Measurements from ENCODE around the gene LYPD4.

LYPD4 gene

DNA sequence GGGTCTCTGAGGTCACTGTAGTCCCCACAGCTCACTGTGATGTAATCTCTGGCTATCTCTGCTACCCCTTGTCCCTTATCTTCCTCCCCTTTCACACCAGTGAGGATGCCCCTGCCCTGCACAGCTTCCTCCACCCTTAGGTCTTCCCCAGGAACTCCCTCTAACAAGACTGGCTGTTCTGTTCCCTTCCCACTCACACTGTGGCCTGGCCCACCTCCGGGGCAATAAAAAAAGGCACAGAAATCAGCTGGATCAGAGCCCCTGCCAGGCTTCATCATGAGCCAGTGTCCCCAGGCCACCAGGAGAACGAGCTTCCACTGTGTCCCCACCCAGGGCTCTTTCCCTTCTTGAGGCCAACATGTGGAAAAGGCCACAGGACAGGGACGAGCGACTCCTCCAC, 43.5 kb downstream of the LYPD4 start:
- TF ChIP-seq EZH2phosphoT487 (conservative IDR thresholded peaks at IDR 0.05; ENCODE audit: low read length) = no peak
- no peak for TF ChIP-seq CTCF (IDR thresholded peaks at IDR 0.05; ENCODE audit: insufficient read depth, low read length, poor library complexity, severe bottlenecking)
- H3K27ac ChIP-seq (ENCODE audit: low read depth, low read length) = no peak overlapping the region
- H3K9me3 ChIP-seq (ENCODE audit: insufficient read depth, low read length) = no peaks in the 10 kb centered on the region

GRCh38 chr19:41799444-41800000, 45.0 kb downstream of the LYPD4 start:
- no peaks in the 10 kb centered on the region for H3K36me3 ChIP-seq (ENCODE audit: low read length)
- no peaks in the 10 kb centered on the region for H3K9me3 ChIP-seq (ENCODE audit: insufficient read depth, low read length)
- H3F3A ChIP-seq (ENCODE audit: insufficient read depth) = no peaks in the 10 kb centered on the region
- no peak for TF ChIP-seq EZH2phosphoT487 (conservative IDR thresholded peaks at IDR 0.05; ENCODE audit: low read length)
- TF ChIP-seq CTCF (IDR thresholded peaks at IDR 0.05; ENCODE audit: insufficient read depth, low read length, poor library complexity, severe bottlenecking) = no peak
- no peaks in the 10 kb centered on the region for H3K79me2 ChIP-seq (ENCODE audit: insufficient read depth, low read length)
- H3K9me2 ChIP-seq (replicated peaks; ENCODE audit: insufficient read depth, low read length) = no peaks in the 10 kb centered on the region
- H3K27ac ChIP-seq (ENCODE audit: low read depth, low read length) = no peak overlapping the region
- no peak overlapping the region for H3K9ac ChIP-seq (ENCODE audit: low read length)
- no peaks in the 10 kb centered on the region for H3K27me3 ChIP-seq (ENCODE audit: low read length)
- no peak overlapping the region for H3K4me3 ChIP-seq (ENCODE audit: insufficient read depth, low read length, poor library complexity, severe bottlenecking)
- H2AFZ ChIP-seq (ENCODE audit: low read depth, low read length, severe bottlenecking) = no peak overlapping the region
- H4K20me1 ChIP-seq (ENCODE audit: low read depth, low read length) = no peaks in the 10 kb centered on the region
- H3K4me2 ChIP-seq (ENCODE audit: low read depth, low read length, poor library complexity, severe bottlenecking) = no peak overlapping the region

More for the DNA sequence above, 43.5 kb downstream of the LYPD4 start:
- H3K27me3 ChIP-seq (ENCODE audit: low read length) = no peaks in the 10 kb centered on the region
- no peak overlapping the region for H3K9ac ChIP-seq (ENCODE audit: low read length)
- no peaks in the 10 kb centered on the region for H3K36me3 ChIP-seq (ENCODE audit: low read length)
- no peak overlapping the region for H2AFZ ChIP-seq (ENCODE audit: low read depth, low read length, severe bottlenecking)
- H3F3A ChIP-seq (ENCODE audit: insufficient read depth) = no peaks in the 10 kb centered on the region
- H3K4me2 ChIP-seq (ENCODE audit: low read depth, low read length, poor library complexity, severe bottlenecking) = no peak overlapping the region
- H3K79me2 ChIP-seq (ENCODE audit: insufficient read depth, low read length) = no peaks in the 10 kb centered on the region
- no peak overlapping the region for H3K4me3 ChIP-seq (ENCODE audit: insufficient read depth, low read length, poor library complexity, severe bottlenecking)
- no peaks in the 10 kb centered on the region for H3K9me2 ChIP-seq (replicated peaks; ENCODE audit: insufficient read depth, low read length)
- no peaks in the 10 kb centered on the region for H4K20me1 ChIP-seq (ENCODE audit: low read depth, low read length)

DNA sequence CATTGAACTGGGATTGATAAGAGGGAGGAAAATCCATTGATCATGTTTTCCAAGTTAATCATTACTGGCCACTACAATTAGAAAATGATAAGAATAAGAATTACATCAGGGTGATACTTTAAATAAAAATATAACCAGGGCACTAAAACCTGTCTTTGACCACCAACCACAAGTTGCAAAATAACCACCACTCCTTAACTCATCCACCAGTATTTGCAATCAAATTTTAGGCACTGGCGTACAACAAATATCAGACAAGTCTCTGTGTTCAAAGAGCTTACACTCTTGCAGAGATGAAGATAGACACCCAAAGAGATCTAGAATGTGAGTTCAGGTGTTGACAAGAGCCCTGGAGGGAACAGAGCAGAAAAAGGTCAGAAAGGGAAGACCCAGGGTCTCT, 47.6 kb downstream of the LYPD4 start:
- Histone ChIP-seq H4K20me1 (ENCODE audit: low read depth, low read length) (no peaks in the 10 kb centered on the region), H3K27me3 (ENCODE audit: low read length) (no peaks in the 10 kb centered on the region), H3K4me2 (ENCODE audit: low read depth, low read length, poor library complexity, severe bottlenecking) (no peak overlapping the region), H3K9me2 (replicated peaks; ENCODE audit: insufficient read depth, low read length) (no peaks in the 10 kb centered on the region), H3K27ac (ENCODE audit: low read depth, low read length) (no peak overlapping the region), H3K4me3 (ENCODE audit: insufficient read depth, low read length, poor library complexity, severe bottlenecking) (no peak overlapping the region), H3K9me3 (ENCODE audit: insufficient read depth, low read length) (no peaks in the 10 kb centered on the region), H3F3A (ENCODE audit: insufficient read depth) (no peaks in the 10 kb centered on the region), H3K36me3 (ENCODE audit: low read length) (no peaks in the 10 kb centered on the region), H3K9ac (ENCODE audit: low read length) (no peak overlapping the region), H3K79me2 (ENCODE audit: insufficient read depth, low read length) (no peaks in the 10 kb centered on the region), H2AFZ (ENCODE audit: low read depth, low read length, severe bottlenecking) (no peak overlapping the region)
- TF ChIP-seq EZH2phosphoT487 (conservative IDR thresholded peaks at IDR 0.05; ENCODE audit: low read length) (no peak), CTCF (IDR thresholded peaks at IDR 0.05; ENCODE audit: insufficient read depth, low read length, poor library complexity, severe bottlenecking) (no peak)

Data from SU-DHL-6 (cell line).